SK-N-MC (cell line): ENCODE results near the gene LIMS3.
"Not testable (repeated sequence)": the region's sequence is repeated elsewhere in the genome, so short reads cannot be mapped to it uniquely, and the experiment has no call there.

ENCODE experiments used
- EZH2 ChIP-seq: fragments of 200-600 bp; sonication (generic); IDR thresholded peaks from one replicate; pipeline ENCODE4 v1.6.1; 2017; ENCODE audit warnings: antibody characterized with exemption
- FOXP2 ChIP-seq: optimal IDR thresholded peaks from 2 replicates; pipeline ENCODE3; 2011; ENCODE audit warnings: mild to moderate bottlenecking, moderate library complexity; ENCODE audit not compliant: insufficient read depth; ENCODE audit errors: extremely low read length, control extremely low read depth
- POLR2AphosphoS5 ChIP-seq: IDR thresholded peaks from 2 replicates; pipeline ENCODE4 v1.6.1; 2012; ENCODE audit warnings: mild to moderate bottlenecking, low read depth, low read length, borderline replicate concordance

- TF ChIP-seq POLR2AphosphoS5, EZH2, FOXP2: not testable (repeated sequence)
Measured at GRCh38 chr2:109971710-109972109, 73.2 kb downstream of the LIMS3 start.
